Liver (tissue), 3 donors: Measurements from ENCODE around the gene NLGN1.

ENCODE experiments used
- EGR1 ChIP-seq, 2 donors: IDR thresholded peaks; 2 replicates each; pipeline ENCODE4 v1.6.1; 2016 to 2018; ENCODE audit warnings: antibody characterized with exemption in 2 of 2, low read depth in 2 of 2
- FOXA1 ChIP-seq: IDR thresholded peaks from 2 replicates; pipeline ENCODE4 v1.6.1; 2016; ENCODE audit warnings: antibody characterized with exemption
- HNF4G ChIP-seq: IDR thresholded peaks from 2 replicates; pipeline ENCODE4 v1.6.1; 2016; ENCODE audit warnings: antibody characterized with exemption
- RAD21 ChIP-seq, 2 donors: IDR thresholded peaks; 2 replicates each; pipeline ENCODE4 v1.6.1; 2016; ENCODE audit warnings: antibody characterized with exemption in 2 of 2, mild to moderate bottlenecking in 2 of 2
- REST ChIP-seq: IDR thresholded peaks from 2 replicates; pipeline ENCODE4 v1.6.1; 2016; ENCODE audit warnings: antibody characterized with exemption, mild to moderate bottlenecking
- SP1 ChIP-seq: IDR thresholded peaks from 2 replicates; pipeline ENCODE4 v1.6.1; 2018; ENCODE audit warnings: antibody characterized with exemption, mild to moderate bottlenecking
- YY1 ChIP-seq: IDR thresholded peaks from 2 replicates; pipeline ENCODE4 v1.6.1; 2016; ENCODE audit warnings: antibody characterized with exemption, mild to moderate bottlenecking
- TF ChIP-seq, protein P1 (sequence below): fragments of 150-350 bp; IDR thresholded peaks from 2 replicates; pipeline ENCODE4 v1.5.1; 2017; ENCODE audit warnings: improper control_type of control experiment, low read depth, low read length; ENCODE audit not compliant: missing input control
- TF ChIP-seq, protein P2 (sequence below): IDR thresholded peaks from 2 replicates; pipeline ENCODE4 v1.6.1; 2016; ENCODE audit warnings: antibody characterized with exemption
- TF ChIP-seq, protein P3 (sequence below): IDR thresholded peaks from 2 replicates; pipeline ENCODE4 v1.6.1; 2016; ENCODE audit warnings: antibody characterized with exemption
- donor health status: healthy.
- donor health status: healthy.

GRCh38 chr3:173748105-173748504 is 350.6 kb downstream of the NLGN1 start:
- TF ChIP-seq, protein P1, sequence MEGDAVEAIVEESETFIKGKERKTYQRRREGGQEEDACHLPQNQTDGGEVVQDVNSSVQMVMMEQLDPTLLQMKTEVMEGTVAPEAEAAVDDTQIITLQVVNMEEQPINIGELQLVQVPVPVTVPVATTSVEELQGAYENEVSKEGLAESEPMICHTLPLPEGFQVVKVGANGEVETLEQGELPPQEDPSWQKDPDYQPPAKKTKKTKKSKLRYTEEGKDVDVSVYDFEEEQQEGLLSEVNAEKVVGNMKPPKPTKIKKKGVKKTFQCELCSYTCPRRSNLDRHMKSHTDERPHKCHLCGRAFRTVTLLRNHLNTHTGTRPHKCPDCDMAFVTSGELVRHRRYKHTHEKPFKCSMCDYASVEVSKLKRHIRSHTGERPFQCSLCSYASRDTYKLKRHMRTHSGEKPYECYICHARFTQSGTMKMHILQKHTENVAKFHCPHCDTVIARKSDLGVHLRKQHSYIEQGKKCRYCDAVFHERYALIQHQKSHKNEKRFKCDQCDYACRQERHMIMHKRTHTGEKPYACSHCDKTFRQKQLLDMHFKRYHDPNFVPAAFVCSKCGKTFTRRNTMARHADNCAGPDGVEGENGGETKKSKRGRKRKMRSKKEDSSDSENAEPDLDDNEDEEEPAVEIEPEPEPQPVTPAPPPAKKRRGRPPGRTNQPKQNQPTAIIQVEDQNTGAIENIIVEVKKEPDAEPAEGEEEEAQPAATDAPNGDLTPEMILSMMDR = no peak
- no peak for TF ChIP-seq YY1
- no peak for TF ChIP-seq EGR1 (IDR thresholded peaks at IDR 0.05; ENCODE audit: low read depth in 2 of 2)
- no peak for TF ChIP-seq REST
- no peak for TF ChIP-seq FOXA1
- TF ChIP-seq SP1 = no peak
- TF ChIP-seq, protein P2, sequence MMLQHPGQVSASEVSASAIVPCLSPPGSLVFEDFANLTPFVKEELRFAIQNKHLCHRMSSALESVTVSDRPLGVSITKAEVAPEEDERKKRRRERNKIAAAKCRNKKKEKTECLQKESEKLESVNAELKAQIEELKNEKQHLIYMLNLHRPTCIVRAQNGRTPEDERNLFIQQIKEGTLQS = no peak
- TF ChIP-seq, protein P3, sequence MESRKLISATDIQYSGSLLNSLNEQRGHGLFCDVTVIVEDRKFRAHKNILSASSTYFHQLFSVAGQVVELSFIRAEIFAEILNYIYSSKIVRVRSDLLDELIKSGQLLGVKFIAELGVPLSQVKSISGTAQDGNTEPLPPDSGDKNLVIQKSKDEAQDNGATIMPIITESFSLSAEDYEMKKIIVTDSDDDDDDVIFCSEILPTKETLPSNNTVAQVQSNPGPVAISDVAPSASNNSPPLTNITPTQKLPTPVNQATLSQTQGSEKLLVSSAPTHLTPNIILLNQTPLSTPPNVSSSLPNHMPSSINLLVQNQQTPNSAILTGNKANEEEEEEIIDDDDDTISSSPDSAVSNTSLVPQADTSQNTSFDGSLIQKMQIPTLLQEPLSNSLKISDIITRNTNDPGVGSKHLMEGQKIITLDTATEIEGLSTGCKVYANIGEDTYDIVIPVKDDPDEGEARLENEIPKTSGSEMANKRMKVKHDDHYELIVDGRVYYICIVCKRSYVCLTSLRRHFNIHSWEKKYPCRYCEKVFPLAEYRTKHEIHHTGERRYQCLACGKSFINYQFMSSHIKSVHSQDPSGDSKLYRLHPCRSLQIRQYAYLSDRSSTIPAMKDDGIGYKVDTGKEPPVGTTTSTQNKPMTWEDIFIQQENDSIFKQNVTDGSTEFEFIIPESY = no peak
- TF ChIP-seq RAD21 (IDR thresholded peaks at IDR 0.05) = no peak
- TF ChIP-seq HNF4G = no peak
